ENCODE results near the gene BBOX1. TPM values are rescaled to one million over a fixed set of nuclear protein-coding genes. Genes with fewer than 3 reads are reported as not detected.
A peak's percentile ranks its signal among the peaks of the same experiment; 100 is the strongest.

The BBOX1 gene
- total RNA-seq, 4 donors from 2014 or later = 0.22 to 0.84 TPM; not detected in 2

GRCh38 chr11:27025957-27026733 is 14.5 kb upstream of the BBOX1 start:
- DNase-seq (ENCODE audit: low spot score in 2 of 2) = no peak
- Histone ChIP-seq H3K4me3 (no peak overlapping the region), H3K4me1 (peaks cover 0 to 10% (median 2%) of the 10 kb centered on the region in 4 donors), H3K36me3 (no peaks in the 10 kb centered on the region), H3K27ac (no peak overlapping the region), H3K27me3 (no peaks in the 10 kb centered on the region), H3K9me3 (no peaks in the 10 kb centered on the region)
- no peak for TF ChIP-seq POLR2A (IDR thresholded peaks at IDR 0.05)
- TF ChIP-seq, protein P1, sequence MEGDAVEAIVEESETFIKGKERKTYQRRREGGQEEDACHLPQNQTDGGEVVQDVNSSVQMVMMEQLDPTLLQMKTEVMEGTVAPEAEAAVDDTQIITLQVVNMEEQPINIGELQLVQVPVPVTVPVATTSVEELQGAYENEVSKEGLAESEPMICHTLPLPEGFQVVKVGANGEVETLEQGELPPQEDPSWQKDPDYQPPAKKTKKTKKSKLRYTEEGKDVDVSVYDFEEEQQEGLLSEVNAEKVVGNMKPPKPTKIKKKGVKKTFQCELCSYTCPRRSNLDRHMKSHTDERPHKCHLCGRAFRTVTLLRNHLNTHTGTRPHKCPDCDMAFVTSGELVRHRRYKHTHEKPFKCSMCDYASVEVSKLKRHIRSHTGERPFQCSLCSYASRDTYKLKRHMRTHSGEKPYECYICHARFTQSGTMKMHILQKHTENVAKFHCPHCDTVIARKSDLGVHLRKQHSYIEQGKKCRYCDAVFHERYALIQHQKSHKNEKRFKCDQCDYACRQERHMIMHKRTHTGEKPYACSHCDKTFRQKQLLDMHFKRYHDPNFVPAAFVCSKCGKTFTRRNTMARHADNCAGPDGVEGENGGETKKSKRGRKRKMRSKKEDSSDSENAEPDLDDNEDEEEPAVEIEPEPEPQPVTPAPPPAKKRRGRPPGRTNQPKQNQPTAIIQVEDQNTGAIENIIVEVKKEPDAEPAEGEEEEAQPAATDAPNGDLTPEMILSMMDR (IDR thresholded peaks at IDR 0.05) = no peak
- 69 to 79% methylated on average over 8 of the region's 8 CpGs for WGBS, 2 donors

GRCh38 chr11:27028561-27028965 is 12.1 kb upstream of the BBOX1 start:
- TF ChIP-seq EP300 (IDR thresholded peaks at IDR 0.05) (no peak), POLR2A (IDR thresholded peaks at IDR 0.05) (no peak)
- TF ChIP-seq, protein P1 (IDR thresholded peaks at IDR 0.05) = no peak
- no peaks in the 10 kb centered on the region for H3K9me3 ChIP-seq
- H3K4me1 ChIP-seq = peaks cover 0 to 10% (median 2%) of the 10 kb centered on the region in 4 donors
- WGBS, 2 donors = 63% methylated on average over 1 of the region's 1 CpG
- H3K4me3 ChIP-seq = no peak overlapping the region
- H3K36me3 ChIP-seq = no peaks in the 10 kb centered on the region
- DNase-seq (ENCODE audit: low spot score in 2 of 2) = no peak
- H3K27ac ChIP-seq = no peak overlapping the region
- H3K27me3 ChIP-seq = no peaks in the 10 kb centered on the region

GRCh38 chr11:27029966-27030365 is 10.6 kb upstream of the BBOX1 start:
- H3K27me3 ChIP-seq = no peaks in the 10 kb centered on the region
- H3K27ac ChIP-seq = no peak overlapping the region
- H3K4me3 ChIP-seq = no peak overlapping the region
- no peak for DNase-seq (ENCODE audit: low spot score in 2 of 2)
- 75 to 87% methylated on average over 1 of the region's 1 CpG for WGBS, 2 donors
- TF ChIP-seq EP300 (IDR thresholded peaks at IDR 0.05) (no peak), POLR2A (IDR thresholded peaks at IDR 0.05) (no peak)
- TF ChIP-seq, protein P1 (IDR thresholded peaks at IDR 0.05) = no peak
- peaks cover 0 to 10% (median 2%) of the 10 kb centered on the region in 4 donors for H3K4me1 ChIP-seq
- no peaks in the 10 kb centered on the region for H3K36me3 ChIP-seq
- peaks cover 0 to 8% (median 0%) of the 10 kb centered on the region in 4 donors for H3K9me3 ChIP-seq

GRCh38 chr11:27031754-27032153 is 8.9 kb upstream of the BBOX1 start:
- H3K9me3 ChIP-seq = peaks cover 0 to 22% (median 0%) of the 10 kb centered on the region in 4 donors
- H3K4me1 ChIP-seq = peaks cover 0 to 10% (median 2%) of the 10 kb centered on the region in 4 donors
- TF ChIP-seq POLR2A (IDR thresholded peaks at IDR 0.05) = no peak
- TF ChIP-seq, protein P1 (IDR thresholded peaks at IDR 0.05) = no peak
- TF ChIP-seq EP300 (IDR thresholded peaks at IDR 0.05) = no peak
- 78 to 93% methylated on average over 5 of the region's 5 CpGs for WGBS, 2 donors
- H3K27me3 ChIP-seq = no peaks in the 10 kb centered on the region
- no peak overlapping the region for H3K27ac ChIP-seq
- DNase-seq (ENCODE audit: low spot score in 2 of 2) = no peak
- no peak overlapping the region for H3K4me3 ChIP-seq
- H3K36me3 ChIP-seq = no peaks in the 10 kb centered on the region

GRCh38 chr11:27039873-27040272 is 742 bp upstream of the BBOX1 start:
- WGBS, 2 donors = 32 to 41% methylated on average over 3 of the region's 3 CpGs
- Histone ChIP-seq H3K4me3 (no peak overlapping the region), H3K36me3 (no peaks in the 10 kb centered on the region), H3K27ac (peak overlapping the region; percentile 17 to 80 (median 56)), H3K9me3 (peaks cover 0 to 29% (median 0%) of the 10 kb centered on the region in 4 donors), H3K27me3 (no peaks in the 10 kb centered on the region), H3K4me1 (peaks cover 0 to 21% (median 13%) of the 10 kb centered on the region in 4 donors)
- DNase-seq (ENCODE audit: low spot score in 2 of 2) = no peak
- peak in 1 of 2 donors; percentile 14 for TF ChIP-seq EP300 (IDR thresholded peaks at IDR 0.05)
- TF ChIP-seq POLR2A (IDR thresholded peaks at IDR 0.05) = no peak
- TF ChIP-seq, protein P1 (IDR thresholded peaks at IDR 0.05) = no peak

Data from tibial nerve (tissue), 4 donors.